Activated naive CD4-positive, alpha-beta T cell treated with anti-CD3 and anti-CD28 coated beads, Interleukin-2, amount 10 ng/mL, durations not matched to agents 7 days and 5 days (primary cell): ENCODE results near the gene ADAM17.
A peak's percentile ranks its signal among the peaks of the same experiment; 100 is the strongest.

Experiments
- CTCF ChIA-PET: fragments of 350-600 bp; sonication (Branson Sonifier 250); formaldehyde crosslinking; loops from one replicate; lab custom pipeline; 2021; ENCODE audit warnings: antibody characterized with exemption; lab: Charles Lee
- DNase-seq: peaks from one replicate; pipeline ENCODE4 v3.0.0-alpha.2; 2020
- H3K27ac Mint-ChIP-seq: one replicate; pipeline ENCODE4 v1.8.0; 2021; ENCODE audit warnings: mild to moderate bottlenecking, moderate library complexity, mixed read lengths
- H3K27me3 Mint-ChIP-seq: one replicate; pipeline ENCODE4 v1.8.0; 2021; ENCODE audit warnings: mild to moderate bottlenecking, mixed read lengths
- H3K36me3 Mint-ChIP-seq: one replicate; pipeline ENCODE4 v1.8.0; 2021; ENCODE audit warnings: mixed read lengths
- H3K4me1 Mint-ChIP-seq: one replicate; pipeline ENCODE4 v1.8.0; 2021; ENCODE audit warnings: mixed read lengths
- H3K4me3 Mint-ChIP-seq: one replicate; pipeline ENCODE4 v1.8.0; 2021; ENCODE audit warnings: mild to moderate bottlenecking, moderate library complexity, mixed read lengths
- H3K9me3 Mint-ChIP-seq: one replicate; pipeline ENCODE4 v1.8.0; 2021; ENCODE audit warnings: mixed read lengths

Gene ADAM17

GRCh38 chr2:9582624-9583023 lies 27.0 kb upstream of the ADAM17 start:
- Mint-ChIP-seq H3K4me1 (no peaks in the 10 kb centered on the region), H3K27ac (no peak overlapping the region), H3K4me3 (no peak overlapping the region), H3K27me3 (no peaks in the 10 kb centered on the region), H3K9me3 (no peaks in the 10 kb centered on the region), H3K36me3 (peaks cover 30% of the 10 kb centered on the region)
- no peak for DNase-seq
- CTCF ChIA-PET: no interaction called here

GRCh38 chr2:9578467-9579235 lies 23.0 kb upstream of the ADAM17 start:
- no peak overlapping the region for H3K27ac Mint-ChIP-seq
- H3K4me3 Mint-ChIP-seq: no peak overlapping the region
- peaks cover 4% of the 10 kb centered on the region for H3K4me1 Mint-ChIP-seq
- no peak for DNase-seq
- H3K36me3 Mint-ChIP-seq: peaks cover 5% of the 10 kb centered on the region
- H3K9me3 Mint-ChIP-seq: no peaks in the 10 kb centered on the region
- no peaks in the 10 kb centered on the region for H3K27me3 Mint-ChIP-seq
- CTCF ChIA-PET: interaction anchor here (1.0 to 1.1 kb wide), 2 partner anchors 9 to 15 kb away, joined by 3 read pairs; no protein-coding TSS in a partner anchor

GRCh38 chr2:9574331-9574730 lies 18.7 kb upstream of the ADAM17 start:
- Mint-ChIP-seq H3K36me3 (no peaks in the 10 kb centered on the region), H3K4me3 (no peak overlapping the region), H3K27ac (no peak overlapping the region), H3K9me3 (no peaks in the 10 kb centered on the region), H3K4me1 (peaks cover 4% of the 10 kb centered on the region), H3K27me3 (no peaks in the 10 kb centered on the region)
- CTCF ChIA-PET: interaction anchor here (0.6 to 0.7 kb wide), 2 partner anchors 43 to 307 kb away, joined by 3 to 4 read pairs; no protein-coding TSS in a partner anchor
- DNase-seq: no peak

- Mint-ChIP-seq H3K27me3 (no peaks in the 10 kb centered on the region), H3K4me3 (no peak overlapping the region), H3K4me1 (peaks cover 4% of the 10 kb centered on the region), H3K9me3 (no peaks in the 10 kb centered on the region), H3K27ac (no peak overlapping the region), H3K36me3 (no peaks in the 10 kb centered on the region)
- no peak for DNase-seq
- CTCF ChIA-PET: no interaction called here
These were observed 18.2 kb upstream of the ADAM17 start for GRCh38 chr2:9573840-9574239.

- Mint-ChIP-seq H3K4me3 (no peak overlapping the region), H3K36me3 (no peaks in the 10 kb centered on the region)
- CTCF ChIA-PET: no interaction called here
These were observed 17.5 kb upstream of the ADAM17 start for GRCh38 chr2:9573013-9573720.

GRCh38 chr2:9570182-9571060 lies 14.8 kb upstream of the ADAM17 start:
- H3K4me1 Mint-ChIP-seq: peaks cover 4% of the 10 kb centered on the region
- no peaks in the 10 kb centered on the region for H3K27me3 Mint-ChIP-seq
- H3K4me3 Mint-ChIP-seq: no peak overlapping the region
- no peaks in the 10 kb centered on the region for H3K9me3 Mint-ChIP-seq
- H3K36me3 Mint-ChIP-seq: no peaks in the 10 kb centered on the region
- no peak for DNase-seq
- CTCF ChIA-PET: interaction anchor here (0.6 to 1.2 kb wide), 5 partner anchors 15 to 229 kb away, joined by 3 to 4 read pairs (median 3); partner anchors contain the start of gene ADAM17
- H3K27ac Mint-ChIP-seq: no peak overlapping the region

More at GRCh38 chr2:9573013-9573720, 17.5 kb upstream of the ADAM17 start:
- no peaks in the 10 kb centered on the region for H3K27me3 Mint-ChIP-seq
- no peaks in the 10 kb centered on the region for H3K9me3 Mint-ChIP-seq
- H3K4me1 Mint-ChIP-seq: peaks cover 4% of the 10 kb centered on the region
- no peak for DNase-seq
- no peak overlapping the region for H3K27ac Mint-ChIP-seq

GRCh38 chr2:9565436-9566153 lies 10.0 kb upstream of the ADAM17 start:
- DNase-seq: no peak
- H3K36me3 Mint-ChIP-seq: peaks cover 3% of the 10 kb centered on the region
- CTCF ChIA-PET: no interaction called here
- H3K4me3 Mint-ChIP-seq: no peak overlapping the region
- H3K4me1 Mint-ChIP-seq: no peaks in the 10 kb centered on the region
- H3K27me3 Mint-ChIP-seq: no peaks in the 10 kb centered on the region
- no peaks in the 10 kb centered on the region for H3K9me3 Mint-ChIP-seq
- H3K27ac Mint-ChIP-seq: no peak overlapping the region

GRCh38 chr2:9560628-9561027 lies 5.0 kb upstream of the ADAM17 start:
- H3K9me3 Mint-ChIP-seq: no peaks in the 10 kb centered on the region
- CTCF ChIA-PET: interaction anchor here (0.9 kb wide), 1 partner anchor 238 kb away, joined by 3 read pairs; no protein-coding TSS in a partner anchor
- no peak overlapping the region for H3K4me3 Mint-ChIP-seq
- H3K27ac Mint-ChIP-seq: no peak overlapping the region
- no peaks in the 10 kb centered on the region for H3K27me3 Mint-ChIP-seq
- H3K4me1 Mint-ChIP-seq: peaks cover 16% of the 10 kb centered on the region
- DNase-seq: no peak
- H3K36me3 Mint-ChIP-seq: peaks cover 14% of the 10 kb centered on the region

- no peak for DNase-seq
- Mint-ChIP-seq H3K4me1 (peaks cover 29% of the 10 kb centered on the region), H3K36me3 (peaks cover 15% of the 10 kb centered on the region), H3K9me3 (no peaks in the 10 kb centered on the region), H3K27ac (no peak overlapping the region), H3K27me3 (no peaks in the 10 kb centered on the region), H3K4me3 (no peak overlapping the region)
- CTCF ChIA-PET: no interaction called here
These were observed 3.3 kb upstream of the ADAM17 start for GRCh38 chr2:9558948-9559381.

GRCh38 chr2:9556121-9556743 lies 602 bp upstream of the ADAM17 start:
- Mint-ChIP-seq H3K4me1 (peaks cover 50% of the 10 kb centered on the region), H3K27ac (peak overlapping the region; percentile 95), H3K27me3 (no peaks in the 10 kb centered on the region), H3K4me3 (peak overlapping the region; percentile 98), H3K9me3 (no peaks in the 10 kb centered on the region), H3K36me3 (peaks cover 20% of the 10 kb centered on the region)
- DNase-seq: no peak
- CTCF ChIA-PET: interaction anchor here (1.1 to 1.8 kb wide), 6 partner anchors 38 to 256 kb away, joined by 3 to 5 read pairs (median 4); partner anchors contain the start of genes IAH1 and YWHAQ

- H3K4me1 Mint-ChIP-seq: peaks cover 56% of the 10 kb centered on the region
- no peaks in the 10 kb centered on the region for H3K27me3 Mint-ChIP-seq
- peak overlapping the region; percentile 95 for H3K27ac Mint-ChIP-seq
- peak overlapping the region; percentile 98 for H3K4me3 Mint-ChIP-seq
- peak; percentile 52 for DNase-seq
- peaks cover 17% of the 10 kb centered on the region for H3K36me3 Mint-ChIP-seq
- CTCF ChIA-PET: interaction anchor here (0.7 to 1.8 kb wide), 7 partner anchors 15 to 244 kb away, joined by 3 to 5 read pairs (median 3); partner anchors contain the start of gene YWHAQ
- no peaks in the 10 kb centered on the region for H3K9me3 Mint-ChIP-seq
These were observed 721 bp downstream of the ADAM17 start for GRCh38 chr2:9554921-9555296.

- CTCF ChIA-PET: no interaction called here
These were observed 3.1 kb downstream of the ADAM17 start for GRCh38 chr2:9552219-9553178.

More at GRCh38 chr2:9552219-9553178, 3.1 kb downstream of the ADAM17 start:
- Mint-ChIP-seq H3K27me3 (no peaks in the 10 kb centered on the region), H3K36me3 (peaks cover 12% of the 10 kb centered on the region), H3K4me3 (no peak overlapping the region), H3K27ac (peak overlapping the region; percentile 70), H3K9me3 (no peaks in the 10 kb centered on the region), H3K4me1 (peaks cover 70% of the 10 kb centered on the region)
- no peak for DNase-seq
